IPS-18c (cell line): ENCODE measurements around the gene SRRM5.

ENCODE experiments used
- H3K4me3 ChIP-seq: 2 replicates; pipeline ENCODE4 v1.7.0; 2013; ENCODE audit warnings: low read depth, mild to moderate bottlenecking, low read length, moderate library complexity; ENCODE audit not compliant: insufficient read depth
- H3K9me3 ChIP-seq: one replicate; pipeline ENCODE4 v1.6.1; 2013; ENCODE audit warnings: mild to moderate bottlenecking, low read length, moderate library complexity; ENCODE audit not compliant: control insufficient read depth, insufficient read depth

Gene SRRM5, protein sequence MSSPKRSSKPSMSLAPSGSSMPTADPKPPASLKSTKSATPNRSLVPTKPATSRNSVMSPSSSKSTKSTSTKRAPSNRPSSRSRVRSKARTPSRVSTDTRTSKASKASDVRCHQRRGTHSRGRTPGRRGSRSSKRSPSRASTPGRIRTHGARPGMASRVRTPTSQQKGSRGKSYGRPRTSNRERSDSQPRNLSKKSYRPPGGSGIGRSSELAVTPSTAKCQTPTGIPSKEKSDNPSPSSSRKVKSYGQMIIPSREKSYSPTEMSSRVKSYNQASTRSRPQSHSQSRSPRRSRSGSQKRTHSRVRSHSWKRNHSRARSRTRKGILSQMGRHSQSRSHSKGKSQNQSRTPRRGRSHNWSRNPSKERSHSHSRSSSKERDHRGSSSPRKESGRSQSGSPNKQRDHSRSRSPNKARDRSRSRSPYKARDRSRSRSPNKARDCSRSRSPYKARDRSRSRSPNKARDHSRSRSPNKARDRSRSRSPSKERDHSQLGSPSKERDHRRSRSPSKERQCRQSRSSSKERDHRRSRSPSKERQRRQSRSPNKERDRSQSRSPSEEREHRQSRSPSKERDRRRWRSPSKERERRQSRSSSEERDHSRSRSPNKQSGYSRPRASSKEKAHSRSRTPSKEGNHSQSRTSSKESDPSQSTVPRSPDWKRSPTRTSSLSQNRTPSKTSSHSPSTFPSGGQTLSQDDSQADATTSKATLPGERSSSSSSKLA

GRCh38 chr19:43611788-43612187 lies at the start of gene SRRM5:
Gene SRRM5 (plus strand): TSS chr19:43612088. CDS start chr19:43612122, 34 bp downstream.
- H3K4me3 ChIP-seq: no peak within 1 kb of the TSS

DNA sequence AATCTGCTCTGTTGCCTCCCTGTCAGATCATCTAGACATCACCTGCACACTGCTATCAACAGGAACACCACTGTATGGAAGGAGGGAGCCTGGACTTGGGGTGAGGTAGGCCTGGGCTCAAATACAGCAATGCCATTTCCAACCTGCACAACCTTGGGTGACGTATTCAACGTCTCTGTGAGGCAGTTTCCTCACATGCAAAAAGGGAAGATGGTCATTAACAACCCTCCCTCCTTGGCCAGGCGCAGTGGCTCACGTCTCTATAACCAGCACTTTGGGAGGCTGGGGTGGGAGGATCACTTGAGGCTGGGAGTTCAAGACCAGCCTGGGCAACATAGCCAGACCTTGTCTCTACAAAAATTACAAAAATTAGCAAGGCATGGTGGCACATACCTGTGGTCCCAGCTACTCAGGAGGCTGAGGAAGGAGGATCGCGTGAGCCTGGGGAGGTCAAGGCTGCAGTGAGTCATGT lies 49.6 kb upstream of the SRRM5 start:
- Histone ChIP-seq H3K4me3 (no peak overlapping the region), H3K9me3 (peaks cover 2% of the 10 kb centered on the region)

More at GRCh38 chr19:43611788-43612187, at the start of gene SRRM5:
- H3K9me3 ChIP-seq: no peaks in the 10 kb centered on the region

DNA sequence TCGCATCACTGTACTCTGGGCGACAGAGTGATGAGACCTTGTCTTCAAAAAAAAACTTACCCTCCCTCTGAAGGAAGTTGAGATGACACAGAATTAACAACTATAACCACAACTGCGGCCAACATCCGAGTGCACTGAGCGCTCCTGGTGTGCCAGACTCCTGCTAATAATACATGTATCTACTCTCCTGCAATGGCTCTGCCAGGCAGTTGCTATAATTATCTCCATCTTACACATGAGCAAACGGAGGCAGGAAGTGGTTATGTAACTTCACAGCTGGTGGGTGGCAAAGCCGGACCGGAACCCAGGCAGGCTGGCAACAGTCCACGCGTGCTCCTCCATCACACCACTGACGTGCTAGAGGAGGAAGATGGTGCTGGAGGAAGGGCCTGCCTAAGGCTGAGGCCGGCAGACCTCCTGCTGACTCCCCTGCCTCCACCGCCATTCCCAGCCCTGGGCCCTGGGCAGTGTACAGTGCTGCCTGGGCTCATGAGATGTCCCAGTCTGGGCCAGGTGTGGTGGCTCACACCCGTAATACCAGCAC lies 49.1 kb upstream of the SRRM5 start:
- H3K4me3 ChIP-seq: no peak overlapping the region
- H3K9me3 ChIP-seq: peaks cover 2% of the 10 kb centered on the region

DNA sequence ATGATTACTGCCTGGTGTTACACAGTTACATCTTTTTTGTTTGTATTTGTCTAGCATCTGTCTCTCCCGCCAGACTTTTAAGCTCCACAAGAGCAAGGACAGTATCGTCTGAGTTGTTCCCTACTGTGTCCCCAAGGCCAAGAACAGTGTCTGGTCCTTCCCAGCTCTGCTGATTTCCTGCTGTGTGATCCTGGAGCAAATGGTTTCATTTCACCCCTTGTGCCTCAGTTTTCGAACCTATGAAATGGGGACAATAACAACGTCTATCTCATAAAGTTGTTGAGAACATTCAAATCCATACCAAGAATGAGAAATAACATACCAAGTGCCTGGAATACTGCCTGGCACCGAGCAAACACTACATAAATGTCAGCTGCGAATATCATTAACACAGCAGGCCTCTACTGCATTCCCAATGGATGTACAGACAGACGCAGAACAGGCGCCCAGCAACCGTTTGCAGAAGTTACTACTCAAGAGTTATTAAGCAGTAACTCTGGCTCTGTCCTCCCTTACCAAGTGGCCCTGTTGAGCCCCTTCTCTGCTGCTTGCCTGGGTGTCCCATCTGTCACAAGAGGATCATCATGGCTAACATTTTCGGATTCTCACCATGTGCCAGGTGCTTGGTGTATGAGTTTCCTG lies 48.0 kb upstream of the SRRM5 start:
- no peak overlapping the region for H3K4me3 ChIP-seq
- H3K9me3 ChIP-seq: peaks cover 2% of the 10 kb centered on the region

GRCh38 chr19:43564800-43565199 lies 47.1 kb upstream of the SRRM5 start:
- H3K9me3 ChIP-seq: peaks cover 2% of the 10 kb centered on the region
- no peak overlapping the region for H3K4me3 ChIP-seq

- Histone ChIP-seq H3K4me3 (no peak overlapping the region), H3K9me3 (no peaks in the 10 kb centered on the region)
These were observed 42.2 kb upstream of the SRRM5 start for GRCh38 chr19:43569657-43570056.

DNA sequence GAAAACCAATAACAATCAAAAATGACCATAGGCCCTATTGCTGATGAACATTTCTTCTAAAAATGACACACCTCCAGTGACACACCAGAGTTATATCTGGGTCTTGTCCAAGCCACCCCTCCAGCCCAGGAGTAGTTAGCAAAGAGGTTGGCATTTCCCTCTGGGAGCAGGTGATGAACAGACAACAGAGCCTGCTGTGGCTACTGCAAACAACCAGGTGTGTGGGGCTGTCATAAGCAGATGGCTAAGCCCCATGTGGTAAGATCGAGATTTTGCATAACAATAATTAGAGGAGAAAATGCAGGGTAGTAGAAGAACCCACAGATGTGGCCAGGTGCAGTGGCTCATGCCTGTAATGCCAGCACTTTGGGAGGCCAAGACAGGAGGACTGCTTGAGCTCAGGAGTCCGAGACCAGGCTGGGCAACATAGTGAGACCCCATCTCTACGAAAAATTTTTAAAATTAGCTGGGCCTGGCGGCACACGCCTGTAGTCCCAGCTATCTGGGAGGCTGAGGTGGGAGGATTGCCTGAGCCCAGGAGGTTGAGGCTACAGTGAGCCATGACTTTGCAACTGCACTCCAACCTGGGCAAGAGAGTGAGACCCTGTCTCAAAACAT lies 41.6 kb upstream of the SRRM5 start:
- H3K4me3 ChIP-seq: no peak overlapping the region
- no peaks in the 10 kb centered on the region for H3K9me3 ChIP-seq

DNA sequence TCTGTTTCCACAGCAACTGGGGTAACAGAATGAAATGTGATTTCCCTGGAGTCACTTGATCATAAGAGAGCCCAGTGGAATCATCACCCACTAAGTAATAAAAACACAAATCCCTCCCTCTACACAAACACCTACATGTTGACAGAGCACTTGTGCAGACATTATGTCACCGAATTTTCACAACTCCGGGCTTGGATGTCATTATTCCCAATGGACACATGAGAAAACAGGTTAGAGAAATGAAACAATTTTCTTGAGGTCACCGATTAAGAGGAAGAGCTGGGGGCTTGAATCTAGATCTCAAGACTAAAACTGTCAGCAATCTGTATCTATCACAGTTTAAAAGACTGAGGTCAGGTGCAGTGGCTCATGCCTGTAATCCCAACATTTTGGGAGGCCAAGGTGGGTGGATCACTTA lies 39.7 kb upstream of the SRRM5 start:
- Histone ChIP-seq H3K4me3 (no peak overlapping the region), H3K9me3 (no peaks in the 10 kb centered on the region)

DNA sequence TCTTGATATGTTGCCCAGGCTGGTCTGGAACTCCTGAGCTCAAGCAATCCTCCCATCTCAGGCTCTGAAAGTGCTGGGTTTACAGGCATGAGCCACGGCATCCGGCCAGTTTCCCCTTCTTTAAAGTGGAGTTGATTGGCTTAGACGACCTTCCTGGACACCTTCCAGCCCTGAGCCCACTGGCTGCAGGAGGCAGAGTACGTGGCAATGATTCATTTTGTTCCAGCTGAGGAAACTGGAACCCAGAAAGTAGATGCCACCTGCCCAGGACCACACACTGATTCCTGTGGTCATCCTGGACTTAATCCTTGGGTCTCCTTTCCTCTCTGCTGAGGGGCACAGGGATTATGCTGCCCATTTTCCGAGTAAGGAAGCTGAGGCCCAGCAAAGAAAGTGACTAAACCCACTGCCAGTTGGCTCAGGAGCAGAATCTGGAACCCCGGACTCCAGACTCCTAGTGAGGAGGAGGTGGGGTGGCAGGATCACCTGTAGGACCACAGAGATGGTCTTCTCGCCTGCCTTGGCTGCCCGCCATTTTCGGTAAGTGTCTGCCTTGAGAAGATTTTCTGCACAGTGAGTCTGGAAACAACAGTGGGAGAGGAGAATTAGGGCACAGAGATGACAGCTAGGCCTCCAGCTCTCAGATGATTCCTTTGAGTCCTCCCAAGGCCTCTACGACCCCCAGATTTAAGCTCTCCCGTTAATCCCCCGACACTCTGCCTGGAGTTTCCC lies 37.3 kb upstream of the SRRM5 start:
- peak overlapping the region; percentile 78 for H3K4me3 ChIP-seq
- H3K9me3 ChIP-seq: no peaks in the 10 kb centered on the region

- peak within 1 kb of the TSS; percentile 78 for H3K4me3 ChIP-seq
- no peaks in the 10 kb centered on the region for H3K9me3 ChIP-seq
These were observed 36.5 kb upstream of the SRRM5 start, which contains the start of the genes PINLYP and XRCC1 for GRCh38 chr19:43575156-43575950. Gene PINLYP (plus strand): TSS chr19:43575801. CDS start chr19:43577192, 1,391 bp downstream. Gene XRCC1 (minus strand): TSS chr19:43575527. CDS start chr19:43575458, 69 bp downstream.

DNA sequence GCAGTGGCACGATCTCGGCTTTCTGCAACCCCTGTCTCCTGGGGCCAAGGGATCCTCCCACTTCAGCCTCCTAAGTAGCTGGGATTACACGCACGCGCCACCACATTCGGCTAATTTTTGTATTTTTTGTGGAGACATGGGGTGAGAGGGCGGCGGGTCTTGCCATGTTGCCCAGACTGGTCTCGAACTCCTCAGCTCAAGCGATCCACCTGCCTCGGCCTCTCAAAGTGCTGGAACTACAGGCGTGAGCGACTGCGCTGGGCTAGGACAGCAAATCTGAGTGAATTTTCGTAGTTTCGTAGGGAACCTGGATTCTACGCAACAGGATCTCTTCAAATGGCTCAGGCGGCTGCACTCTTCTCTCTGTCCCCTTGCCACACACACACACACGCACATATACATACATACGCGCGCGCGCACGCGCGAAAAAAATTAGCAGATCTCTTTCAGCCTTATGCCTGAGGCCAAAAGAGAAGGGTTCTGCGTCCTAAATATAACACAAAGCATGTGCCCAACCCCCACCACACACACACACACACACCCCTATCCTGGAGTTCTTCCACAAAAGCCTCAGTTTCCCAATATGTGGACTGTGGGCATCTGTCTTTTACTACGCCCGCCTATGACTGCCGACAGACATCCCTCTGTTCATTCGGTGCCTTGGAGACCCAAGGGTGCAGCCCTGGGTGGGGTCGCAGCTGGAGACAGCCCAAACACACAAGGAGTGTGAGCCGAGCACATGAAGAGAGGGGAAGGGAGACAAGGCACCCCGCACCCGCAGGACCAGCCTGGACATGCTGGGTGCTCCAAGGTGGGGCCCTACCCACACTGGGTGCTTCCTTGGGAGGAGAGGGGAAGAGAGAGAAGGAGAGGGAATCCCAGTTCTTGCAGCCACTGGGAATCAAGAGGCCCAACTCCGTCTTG lies 35.7 kb upstream of the SRRM5 start:
- no peaks in the 10 kb centered on the region for H3K9me3 ChIP-seq
- peak overlapping the region; percentile 21; the same call in 1 of the 2 replicates for H3K4me3 ChIP-seq

DNA sequence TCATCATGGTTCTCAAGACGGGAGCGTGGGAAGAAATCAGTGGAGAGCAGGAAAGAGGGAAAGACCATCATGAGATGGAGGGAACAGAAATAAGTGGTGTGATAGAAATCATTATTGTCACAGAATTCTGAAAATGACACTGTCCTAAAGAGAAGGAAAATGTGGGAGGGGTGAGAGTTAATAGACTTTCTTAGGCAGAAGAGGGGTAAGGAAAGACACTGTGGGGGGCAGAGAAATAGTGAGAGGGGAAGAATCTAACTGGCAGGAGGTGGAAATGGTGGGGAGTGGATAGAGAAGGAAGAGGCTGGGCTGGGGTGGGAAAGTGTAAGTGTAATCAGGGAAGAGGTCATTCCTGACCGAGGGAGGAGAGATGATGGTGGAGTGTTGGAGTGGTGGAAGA lies 33.1 kb upstream of the SRRM5 start:
- H3K4me3 ChIP-seq: no peak overlapping the region

DNA sequence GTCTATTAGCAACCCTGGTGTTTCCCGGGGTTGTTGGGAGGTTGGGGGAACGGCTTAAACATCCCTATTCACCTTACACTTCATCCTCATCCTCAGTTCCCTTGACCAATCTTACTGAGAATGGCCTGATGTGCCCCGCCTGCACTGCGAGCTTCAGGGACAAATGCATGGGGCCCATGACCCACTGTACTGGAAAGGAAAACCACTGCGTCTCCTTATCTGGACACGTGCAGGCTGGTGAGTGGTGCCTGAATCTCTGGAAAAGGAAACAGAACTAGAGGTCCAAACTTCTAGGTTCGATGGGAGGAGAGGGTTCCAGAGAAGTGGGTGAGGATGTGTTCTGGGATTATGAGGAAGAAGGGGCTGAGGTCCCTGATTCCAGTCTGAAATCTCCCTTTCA lies 30.4 kb upstream of the SRRM5 start:
- Histone ChIP-seq H3K4me3 (no peak overlapping the region; the same call in 1 of the 2 replicates), H3K9me3 (no peaks in the 10 kb centered on the region)

More for the DNA sequence above, 33.1 kb upstream of the SRRM5 start:
- H3K9me3 ChIP-seq: no peaks in the 10 kb centered on the region

GRCh38 chr19:43582495-43582894 lies 29.4 kb upstream of the SRRM5 start:
- H3K9me3 ChIP-seq: no peaks in the 10 kb centered on the region
- H3K4me3 ChIP-seq: no peak overlapping the region

DNA sequence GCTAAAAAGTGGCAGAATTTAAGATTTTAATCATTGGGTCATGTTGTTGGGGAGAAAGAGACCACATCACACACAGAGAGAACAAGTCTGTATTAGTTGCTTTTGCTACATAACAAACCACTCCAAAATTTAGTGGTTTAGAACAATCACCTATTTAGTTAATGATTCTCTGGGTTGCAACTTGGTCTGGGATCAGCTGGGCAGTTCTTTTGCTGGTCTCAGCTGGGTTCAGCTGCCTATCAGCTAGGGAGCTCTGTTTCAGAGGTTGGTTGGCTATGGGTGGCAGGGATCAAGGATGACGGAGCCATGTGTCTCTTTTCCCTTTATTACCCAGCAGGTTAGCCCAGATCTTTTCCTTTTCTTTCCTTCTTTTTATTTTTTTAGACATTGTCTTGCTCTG lies 27.4 kb upstream of the SRRM5 start:
- no peak overlapping the region for H3K4me3 ChIP-seq
- no peaks in the 10 kb centered on the region for H3K9me3 ChIP-seq
